GM21717 (cell line): ENCODE measurements around the gene OR52D1.

Experiments used
- ATAC-seq: cut with Tn5 transposase; IDR thresholded peaks from one replicate; pipeline ENCODE4 v1.9.1; 2021; ENCODE audit warnings: mild to moderate bottlenecking, moderate library complexity; ENCODE audit not compliant: unreplicated experiment

OR52D1 gene

GRCh38 chr11:5509803-5510202 lies 21.3 kb downstream of the OR52D1 start, which contains the start of gene UBQLN3:
Gene UBQLN3 (minus strand): TSS chr11:5509957. CDS start chr11:5509558, 399 bp downstream.
- no peak for ATAC-seq

DNA sequence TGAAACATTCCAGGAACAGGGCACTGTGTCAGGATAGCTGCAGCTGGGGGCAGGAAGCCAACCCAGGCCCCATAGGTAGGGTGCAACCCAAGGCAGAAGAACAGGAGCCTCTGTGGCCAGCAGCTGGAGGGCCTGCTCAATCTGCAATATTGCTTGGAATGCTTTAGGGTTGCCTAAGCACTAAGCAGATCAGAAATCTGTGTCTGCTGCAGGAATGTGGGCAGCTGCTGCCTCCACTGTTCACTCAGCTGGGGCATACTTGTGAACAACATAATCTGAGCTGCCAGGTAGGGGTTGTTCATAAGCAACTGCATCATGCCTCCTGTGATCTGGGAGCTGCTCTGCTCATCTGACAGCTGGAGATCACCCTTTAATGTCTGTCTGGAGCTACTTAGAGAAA lies 26.4 kb downstream of the OR52D1 start:
- no peak for ATAC-seq

DNA sequence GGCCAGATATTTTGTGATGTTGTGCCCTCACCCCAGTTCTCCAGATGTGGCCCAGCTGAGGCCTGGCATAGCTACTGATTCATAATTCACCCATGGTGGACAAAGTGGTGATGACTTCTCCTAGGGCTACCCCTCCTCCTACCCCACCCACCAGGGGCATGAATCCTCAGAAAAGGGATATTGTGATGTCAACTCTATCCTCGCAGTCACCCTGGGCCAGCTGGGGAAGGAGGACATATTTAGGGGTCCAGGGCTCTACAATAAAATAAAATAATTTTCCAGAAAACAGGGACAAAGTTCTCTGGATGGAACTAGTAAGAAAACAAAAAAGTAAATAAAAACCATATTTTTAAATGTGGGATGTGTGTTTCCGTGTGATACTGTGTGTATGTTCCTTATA lies 28.1 kb downstream of the OR52D1 start, which contains the start of gene UBQLNL:
UBQLNL (minus strand) TSS at position 101 of the 400 bp plus-strand sequence. CDS start 258 bp downstream, outside the sequence.
- no peak for ATAC-seq

- no peak for ATAC-seq
Measured at GRCh38 chr11:5521540-5521939, 33.1 kb downstream of the OR52D1 start.

GRCh38 chr11:5522308-5522707 lies 33.8 kb downstream of the OR52D1 start:
- no peak for ATAC-seq

DNA sequence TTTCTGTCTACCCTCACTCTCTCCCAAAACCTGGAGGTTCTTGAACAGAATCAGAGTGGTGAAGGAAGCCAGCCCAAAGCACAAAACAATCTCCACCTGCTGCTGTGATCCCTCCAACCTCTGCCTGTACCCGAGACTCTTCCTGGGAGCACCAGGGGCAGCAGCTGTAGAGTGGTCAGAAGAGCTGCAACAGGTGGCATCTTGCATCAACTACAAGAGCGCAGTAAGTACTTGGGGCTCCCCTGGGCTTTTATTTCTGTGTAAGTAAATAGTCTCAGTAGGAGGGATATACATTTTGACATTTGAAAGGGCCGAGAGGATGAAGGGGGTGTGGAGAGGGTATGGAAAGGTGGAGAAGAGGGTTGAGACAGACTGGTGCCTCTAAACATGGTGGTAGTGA lies 36.3 kb downstream of the OR52D1 start:
- ATAC-seq, result no peak

DNA sequence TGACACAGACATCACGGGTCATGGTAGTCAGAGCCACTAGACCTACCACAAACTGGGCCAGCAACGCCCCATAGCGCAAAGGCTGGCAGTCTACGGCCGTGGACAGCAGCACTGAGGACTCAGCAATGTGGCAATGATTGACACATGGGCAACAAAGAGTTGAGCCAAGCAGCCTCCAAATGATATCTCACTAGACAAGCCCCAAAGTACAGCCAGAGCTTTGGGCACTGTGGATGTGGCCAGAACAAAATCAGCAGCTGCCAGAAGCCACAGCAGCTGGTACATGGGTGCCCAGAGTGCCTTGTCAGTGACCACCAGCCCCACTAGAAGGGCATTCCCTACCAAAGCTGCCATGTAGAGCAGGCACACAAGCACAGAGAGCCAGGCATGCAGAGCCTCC lies 39.2 kb downstream of the OR52D1 start:
- no peak for ATAC-seq

DNA sequence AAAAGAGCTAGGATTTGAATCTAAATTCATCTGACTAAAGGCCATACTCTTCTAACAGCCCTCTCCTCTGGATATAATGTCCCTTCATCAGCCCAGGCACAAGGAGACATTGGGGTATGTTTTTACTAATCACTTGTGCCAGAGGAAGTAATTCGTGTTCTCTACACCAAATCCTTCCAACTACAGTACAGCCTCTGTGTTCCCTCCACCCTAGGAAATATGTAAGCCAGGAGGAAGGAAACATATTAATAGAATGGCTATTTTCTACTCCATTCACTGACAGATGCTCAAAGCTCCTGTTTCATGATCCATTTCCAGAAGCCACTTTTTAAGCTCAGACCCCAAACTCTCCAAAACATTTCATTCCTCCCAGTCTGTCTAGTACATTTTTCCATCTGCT lies 40.0 kb downstream of the OR52D1 start:
- ATAC-seq, result no peak

- no peak for ATAC-seq
Measured at GRCh38 chr11:5531053-5531831, 42.8 kb downstream of the OR52D1 start.

GRCh38 chr11:5534046-5534445 lies 45.6 kb downstream of the OR52D1 start:
- ATAC-seq, result no peak

GRCh38 chr11:5536482-5536881 lies 48.0 kb downstream of the OR52D1 start:
- no peak for ATAC-seq
